HEK293 (cell line): ENCODE results near the gene LLGL1.

Experiments
- CTCF ChIA-PET: fragments of 350-600 bp; formaldehyde crosslinking; extraction: SDS; loops from one replicate; lab custom pipeline; 2021; ENCODE audit warnings: antibody characterized with exemption; lab: Yijun Ruan, JAX
- POLR2A ChIA-PET: fragments of 300-600 bp; formaldehyde crosslinking; extraction: SDS; loops from one replicate; lab custom pipeline; 2020; ENCODE audit warnings: antibody characterized with exemption, inconsistent platforms; lab: Yijun Ruan, JAX
- H3K27ac ChIP-seq: fragments of 200-500 bp; sonication (Bioruptor generic); 2 replicates; pipeline ENCODE4 v1.5.1; 2014; ENCODE audit warnings: low read depth, low read length, control low read depth, inconsistent platforms; ENCODE audit errors: extremely low read depth
- H3K36me3 ChIP-seq, 2 experiments: fragments of 200-500 bp in 1 of 2; sonication (Bioruptor generic) in 1 of 2; 1 replicate in 1 of 2; 2 replicates in 1 of 2; pipeline ENCODE4 v1.5.1; 2014 to 2017; ENCODE audit warnings: inconsistent platforms in 2 of 2, low read length in 2 of 2; ENCODE audit not compliant: control insufficient read depth in 2 of 2, insufficient read depth in 1 of 2
- H3K4me1 ChIP-seq: fragments of 200-500 bp; sonication (Bioruptor generic); 2 replicates; pipeline ENCODE4 v1.5.1; 2014; ENCODE audit warnings: mild to moderate bottlenecking, low read length, inconsistent platforms; ENCODE audit not compliant: control insufficient read depth, insufficient read depth
- H3K4me3 ChIP-seq: 2 replicates; pipeline ENCODE4 v1.5.1; 2011; ENCODE audit warnings: low read depth, mild to moderate bottlenecking, control low read depth, low read length, moderate library complexity
- H3K9me3 ChIP-seq: fragments of 200-500 bp; sonication (Bioruptor generic); 2 replicates; pipeline ENCODE4 v1.5.1; 2014; ENCODE audit warnings: low read depth, low read length, inconsistent platforms; ENCODE audit not compliant: control insufficient read depth, insufficient read depth
- ATF2 ChIP-seq: fragments of 450-650 bp; formaldehyde crosslinking; IDR thresholded peaks from 2 replicates; pipeline ENCODE4 v1.5.1; 2016; ENCODE audit warnings: missing biosample characterization, missing genetic modification characterization, low read depth
- MYNN ChIP-seq: fragments of 450-650 bp; formaldehyde crosslinking; IDR thresholded peaks from 2 replicates; pipeline ENCODE4 v1.5.1; 2016; ENCODE audit warnings: missing biosample characterization, missing genetic modification characterization, borderline replicate concordance
- MZF1 ChIP-seq: fragments of 450-650 bp; formaldehyde crosslinking; IDR thresholded peaks from 2 replicates; pipeline ENCODE4 v1.5.1; 2017; ENCODE audit warnings: missing biosample characterization, missing genetic modification characterization, borderline replicate concordance
- SALL2 ChIP-seq: fragments of 450-650 bp; formaldehyde crosslinking; IDR thresholded peaks from 2 replicates; pipeline ENCODE4 v1.5.0; 2017; ENCODE audit warnings: missing biosample characterization, mild to moderate bottlenecking, missing genetic modification characterization, borderline replicate concordance
- SCRT1 ChIP-seq: fragments of 450-650 bp; formaldehyde crosslinking; IDR thresholded peaks from 2 replicates; pipeline ENCODE4 v1.5.1; 2016; ENCODE audit warnings: missing biosample characterization, missing genetic modification characterization, borderline replicate concordance
- SCRT2 ChIP-seq: fragments of 450-650 bp; formaldehyde crosslinking; IDR thresholded peaks from 2 replicates; pipeline ENCODE4 v1.5.1; 2016; ENCODE audit warnings: missing biosample characterization, missing genetic modification characterization
- SP2 ChIP-seq: fragments of 450-650 bp; formaldehyde crosslinking; IDR thresholded peaks from 2 replicates; pipeline ENCODE4 v1.5.1; 2016; ENCODE audit warnings: missing biosample characterization, missing genetic modification characterization
- ZBTB26 ChIP-seq: fragments of 450-650 bp; formaldehyde crosslinking; optimal IDR thresholded peaks from 2 replicates; pipeline ENCODE3; 2016; ENCODE audit warnings: missing biosample characterization, mild to moderate bottlenecking, missing genetic modification characterization
- ZBTB6 ChIP-seq: fragments of 450-650 bp; formaldehyde crosslinking; IDR thresholded peaks from 2 replicates; pipeline ENCODE4 v1.5.1; 2017; ENCODE audit warnings: missing biosample characterization, missing genetic modification characterization
- ZNF114 ChIP-seq: fragments of 450-650 bp; formaldehyde crosslinking; IDR thresholded peaks from 2 replicates; pipeline ENCODE4 v1.5.0; 2017; ENCODE audit warnings: missing biosample characterization, missing genetic modification characterization
- ZNF132 ChIP-seq: fragments of 450-650 bp; formaldehyde crosslinking; IDR thresholded peaks from 2 replicates; pipeline ENCODE4 v1.5.1; 2017; ENCODE audit warnings: missing biosample characterization, missing genetic modification characterization, borderline replicate concordance
- ZNF211 ChIP-seq: fragments of 450-650 bp; formaldehyde crosslinking; IDR thresholded peaks from 2 replicates; pipeline ENCODE4 v1.5.1; 2016; ENCODE audit warnings: low read depth, missing biosample characterization, missing genetic modification characterization
- ZNF292 ChIP-seq: fragments of 450-650 bp; formaldehyde crosslinking; IDR thresholded peaks from 2 replicates; pipeline ENCODE4 v1.5.1; 2016; ENCODE audit warnings: low read depth, missing biosample characterization, missing genetic modification characterization, borderline replicate concordance
- ZNF704 ChIP-seq: fragments of 450-650 bp; formaldehyde crosslinking; IDR thresholded peaks from 2 replicates; pipeline ENCODE4 v1.5.1; 2016; ENCODE audit warnings: missing biosample characterization, missing genetic modification characterization
- ZNF785 ChIP-seq: fragments of 450-650 bp; formaldehyde crosslinking; IDR thresholded peaks from 2 replicates; pipeline ENCODE4 v1.5.1; 2016; ENCODE audit warnings: missing biosample characterization, missing genetic modification characterization
- ZNF837 ChIP-seq: fragments of 450-650 bp; formaldehyde crosslinking; IDR thresholded peaks from 2 replicates; pipeline ENCODE4 v1.5.1; 2016; ENCODE audit warnings: missing biosample characterization, missing genetic modification characterization

Gene LLGL1

GRCh38 chr17:18270046-18270931, 44.9 kb downstream of the LLGL1 start:
- ChIA-PET CTCF (interaction anchor here (1.1 kb wide), 1 partner anchor 23 kb away, joined by 4 read pairs; no protein-coding TSS in a partner anchor), POLR2A (interaction anchor here (0.6 to 4.7 kb wide), 3 partner anchors 10 to 90 kb away, joined by 3 to 24 read pairs (median 3); partner anchors contain the start of genes FLII and MIEF2)
- Histone ChIP-seq H3K9me3 (no peaks in the 10 kb centered on the region), H3K4me1 (peaks cover 6% of the 10 kb centered on the region; the same call in 1 of the 2 replicates), H3K27ac (no peak overlapping the region), H3K36me3 (peaks cover 31 to 53% of the 10 kb centered on the region in 2 experiments), H3K4me3 (no peak overlapping the region)
- TF ChIP-seq SCRT2 (tag by site-specific recombination): peak; percentile 92
- peak; percentile 86 for TF ChIP-seq SCRT1 (tag by site-specific recombination)
- TF ChIP-seq ZNF292 (tag by site-specific recombination): no peak
- no peak for TF ChIP-seq MZF1 (tag by site-specific recombination)
- peak; percentile 36; the same call in 1 of the 2 replicates for TF ChIP-seq SP2 (tag by site-specific recombination)

- Histone ChIP-seq H3K4me1 (no peaks in the 10 kb centered on the region), H3K27ac (no peak overlapping the region), H3K9me3 (no peaks in the 10 kb centered on the region), H3K4me3 (no peak overlapping the region), H3K36me3 (peaks cover 64 to 90% of the 10 kb centered on the region in 2 experiments)
- POLR2A ChIA-PET: no interaction called here
- CTCF ChIA-PET: no interaction called here
- no peak for TF ChIP-seq ZNF211 (tag by site-specific recombination)
- no peak for TF ChIP-seq SALL2
- TF ChIP-seq ZBTB6 (tag by site-specific recombination): no peak
- no peak for TF ChIP-seq ZBTB26 (tag by site-specific recombination)
- no peak for TF ChIP-seq ZNF837
- TF ChIP-seq MYNN (tag by site-specific recombination): no peak
- TF ChIP-seq ZNF132 (tag by site-specific recombination): no peak
- no peak for TF ChIP-seq ZNF785 (tag by site-specific recombination)
- no peak for TF ChIP-seq ZNF704 (tag by site-specific recombination)
- no peak for TF ChIP-seq ZNF114 (tag by site-specific recombination)
- no peak for TF ChIP-seq ATF2 (tag by site-specific recombination)
Measured at GRCh38 chr17:18277076-18277475, 51.6 kb downstream of the LLGL1 start.
